GM19025 (cell line): ENCODE results near the gene SURF4.
"Not testable (repeated sequence)": the region's sequence is repeated elsewhere in the genome, so short reads cannot be mapped to it uniquely, and the experiment has no call there.

Experiments
- ATAC-seq: cut with Tn5 transposase; IDR thresholded peaks from one replicate; pipeline ENCODE4 v1.9.1; 2021; ENCODE audit warnings: mild to moderate bottlenecking, low read depth, moderate library complexity; ENCODE audit not compliant: unreplicated experiment

The SURF4 gene

GRCh38 chr9:133340256-133340655 lies 35.6 kb downstream of the SURF4 start:
- no peak for ATAC-seq

- no peak for ATAC-seq
These were observed 36.2 kb downstream of the SURF4 start for GRCh38 chr9:133339641-133340040.

- peak; percentile 91 for ATAC-seq
These were observed 39.7 kb downstream of the SURF4 start, which contains the start of gene SURF6 for GRCh38 chr9:133335924-133336811. Gene SURF6 (minus strand): TSS chr9:133336188. CDS start chr9:133336132, 56 bp downstream.

DNA sequence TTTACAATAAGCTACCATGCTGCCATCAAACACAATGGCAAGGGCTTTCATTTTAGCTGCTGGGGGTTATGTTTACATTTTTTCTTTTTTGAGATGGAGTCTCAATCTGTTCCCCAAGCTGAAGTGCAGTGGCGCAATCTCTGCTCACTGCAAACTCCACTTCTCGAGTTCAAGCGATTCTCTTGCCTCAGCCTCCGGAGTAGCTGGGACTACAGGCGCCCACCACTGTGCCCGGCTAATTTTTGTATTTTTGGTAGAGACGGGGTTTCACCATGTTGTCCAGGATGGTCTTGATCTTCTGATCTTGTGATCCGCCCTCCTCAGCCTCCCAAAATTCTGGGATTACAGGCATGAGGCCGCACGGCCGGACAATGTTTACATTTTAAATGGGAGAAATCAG lies 41.0 kb downstream of the SURF4 start:
- ATAC-seq = not testable (repeated sequence)

DNA sequence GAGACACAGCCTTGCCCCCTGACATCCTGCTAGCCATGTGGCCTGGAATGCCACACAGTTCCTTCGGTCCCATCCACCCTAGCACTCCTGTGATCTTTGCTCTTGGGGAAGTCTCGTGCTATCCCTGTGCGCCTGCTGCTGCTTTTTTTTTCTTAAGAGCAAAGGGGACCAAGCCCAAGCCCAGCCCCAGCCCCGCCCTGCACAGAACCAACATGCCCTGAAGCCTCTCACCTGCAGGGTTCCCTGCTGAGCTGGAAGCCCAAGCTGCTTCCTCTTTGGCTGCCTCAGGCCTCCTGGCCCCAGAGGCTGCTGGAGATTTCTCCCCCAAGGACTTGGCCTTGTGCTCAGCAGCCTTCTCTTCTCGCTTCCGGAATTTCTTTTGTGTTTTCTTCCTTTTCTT lies 41.7 kb downstream of the SURF4 start:
- no peak for ATAC-seq

DNA sequence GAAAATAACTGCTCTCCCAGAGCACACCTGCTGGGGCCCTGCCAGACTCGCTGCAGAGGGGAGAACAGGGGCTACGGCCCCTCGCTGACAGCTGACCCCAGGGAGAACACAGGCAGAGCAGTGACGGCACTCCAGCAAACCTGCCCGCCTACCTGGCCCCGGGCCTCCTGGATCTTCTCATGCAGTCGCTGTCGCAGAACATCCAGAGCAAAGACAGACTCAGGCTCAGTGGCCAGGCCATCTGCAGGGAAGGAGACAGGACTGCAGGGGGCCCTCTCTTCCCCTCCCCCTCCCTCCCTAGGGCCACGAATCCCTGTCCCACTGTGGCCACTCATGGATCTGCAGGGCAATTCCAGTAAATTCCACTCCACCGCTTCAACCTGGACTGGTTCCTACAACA lies 42.3 kb downstream of the SURF4 start:
- ATAC-seq = no peak

DNA sequence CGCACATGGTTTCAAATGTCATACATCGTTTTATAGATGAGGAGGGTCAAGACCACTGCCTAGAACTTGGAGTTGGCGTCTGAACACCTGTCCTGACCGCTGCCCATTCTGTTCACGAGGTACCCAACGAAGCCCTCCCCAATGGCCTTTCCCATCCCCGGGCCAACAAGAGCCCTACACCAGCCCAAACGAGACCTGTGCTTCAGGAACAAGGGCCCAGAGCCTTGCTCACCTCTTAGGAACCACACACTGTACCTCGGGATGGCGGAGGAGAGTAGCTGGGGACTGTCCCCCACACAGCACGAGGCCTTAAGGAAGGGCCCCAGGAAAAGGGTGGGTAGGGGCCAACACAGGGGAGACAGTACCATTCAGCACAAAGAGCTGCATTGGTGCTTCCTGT lies 42.8 kb downstream of the SURF4 start:
- ATAC-seq = no peak

DNA sequence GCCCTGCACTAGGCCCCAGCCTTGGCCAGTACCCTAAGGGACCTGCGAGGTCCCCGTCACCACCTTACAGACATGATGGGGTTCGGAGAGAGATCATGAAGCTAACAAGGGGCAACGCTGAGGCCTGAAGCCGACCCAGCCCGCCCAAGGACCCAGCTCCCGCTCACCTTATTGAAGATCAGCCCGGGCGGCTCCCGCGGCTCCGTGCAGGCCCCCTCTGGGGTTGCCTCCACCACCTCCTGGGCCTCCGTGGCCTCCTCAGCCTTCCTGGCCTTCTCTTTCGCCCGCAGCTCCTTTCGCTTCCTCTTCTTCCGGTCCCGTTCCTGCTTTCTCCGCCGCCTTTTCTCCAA lies 43.5 kb downstream of the SURF4 start:
- no peak for ATAC-seq

GRCh38 chr9:133331641-133332380 lies 44.0 kb downstream of the SURF4 start:
- ATAC-seq = no peak

DNA sequence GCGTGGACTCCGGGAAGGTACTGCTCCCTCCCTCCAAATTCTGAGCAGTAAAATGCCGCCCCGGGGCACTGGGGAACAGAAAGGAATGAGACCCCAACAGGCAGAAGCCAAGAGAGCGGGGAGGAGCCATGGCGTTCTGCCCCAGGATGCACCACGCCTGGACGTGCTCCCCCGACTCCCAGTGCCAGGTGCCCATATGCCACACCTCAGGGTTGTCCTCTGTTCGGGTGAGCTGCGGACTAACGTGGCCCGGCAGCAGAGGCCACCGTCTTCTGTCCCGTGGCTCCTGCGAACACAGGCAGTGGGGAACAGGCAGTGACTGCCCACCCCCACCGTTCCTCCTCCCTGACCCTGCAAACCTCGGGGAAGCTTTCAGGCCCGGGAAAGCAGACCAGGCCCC lies 44.6 kb downstream of the SURF4 start:
- ATAC-seq = no peak

- not testable (repeated sequence) for ATAC-seq
These were observed 46.3 kb downstream of the SURF4 start for GRCh38 chr9:133329306-133330156.

DNA sequence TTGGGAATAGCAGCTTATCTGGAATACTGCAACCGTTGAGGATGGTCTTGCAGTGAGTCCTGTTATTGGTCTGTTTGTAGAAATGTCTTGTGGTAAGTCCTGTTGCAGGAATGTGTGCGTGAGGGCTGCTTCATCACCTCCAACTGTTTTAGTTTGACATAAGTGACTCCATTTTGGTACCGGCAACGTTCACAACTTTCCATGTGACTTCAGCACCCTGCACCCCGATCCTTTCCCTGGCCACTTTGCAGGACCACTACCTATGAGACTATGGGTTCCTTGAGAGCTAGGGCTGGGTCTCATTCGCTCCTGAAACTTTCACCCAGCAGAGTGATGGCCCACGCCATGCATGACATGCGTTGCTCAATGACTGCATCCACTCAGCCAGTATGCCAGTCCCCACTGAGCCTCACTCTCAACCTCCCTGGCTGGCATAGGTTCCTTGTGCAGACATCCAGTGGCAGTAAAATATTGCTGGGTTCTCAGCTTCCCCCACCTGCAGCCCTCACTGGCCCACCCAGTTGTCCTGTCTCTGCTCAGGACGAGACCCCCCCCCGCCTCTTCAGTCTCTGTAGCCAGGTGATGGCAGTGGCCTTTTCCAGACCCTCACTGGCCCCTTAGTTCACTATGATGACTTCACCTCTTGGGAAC lies 47.9 kb downstream of the SURF4 start:
- ATAC-seq = no peak

- ATAC-seq = not testable (repeated sequence)
These were observed 48.8 kb downstream of the SURF4 start for GRCh38 chr9:133327021-133327420.

GRCh38 chr9:133323991-133324703 lies 51.7 kb downstream of the SURF4 start:
- no peak for ATAC-seq

- ATAC-seq = no peak
These were observed 52.6 kb downstream of the SURF4 start for GRCh38 chr9:133323211-133323610.

GRCh38 chr9:133322701-133323100 lies 53.2 kb downstream of the SURF4 start:
- ATAC-seq = no peak

DNA sequence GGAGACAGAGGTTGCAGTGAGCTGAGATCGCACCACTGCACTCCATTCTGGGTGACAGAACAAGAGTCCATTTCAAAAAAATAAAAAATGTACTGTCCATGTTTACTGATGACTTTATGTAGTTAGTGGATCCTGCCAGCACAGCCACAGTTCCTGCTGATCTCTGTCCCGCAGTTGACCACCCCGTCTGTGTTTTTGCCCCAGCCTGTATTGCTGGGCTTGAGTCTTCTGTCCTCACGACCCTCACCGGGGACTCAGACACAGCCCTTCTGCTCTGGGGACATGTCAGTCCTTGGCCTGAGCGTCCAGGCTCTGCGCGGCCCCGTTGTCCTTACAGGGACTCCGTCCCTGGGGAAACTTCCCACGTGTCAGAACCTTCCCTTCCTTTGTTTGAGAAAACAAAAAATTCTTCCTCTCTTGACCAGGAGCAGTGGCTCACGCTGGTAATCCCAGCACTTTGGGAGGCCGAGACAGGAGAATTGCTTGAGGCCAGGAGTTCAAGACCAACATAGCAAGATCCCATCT lies 54.4 kb downstream of the SURF4 start:
- ATAC-seq = no peak

DNA sequence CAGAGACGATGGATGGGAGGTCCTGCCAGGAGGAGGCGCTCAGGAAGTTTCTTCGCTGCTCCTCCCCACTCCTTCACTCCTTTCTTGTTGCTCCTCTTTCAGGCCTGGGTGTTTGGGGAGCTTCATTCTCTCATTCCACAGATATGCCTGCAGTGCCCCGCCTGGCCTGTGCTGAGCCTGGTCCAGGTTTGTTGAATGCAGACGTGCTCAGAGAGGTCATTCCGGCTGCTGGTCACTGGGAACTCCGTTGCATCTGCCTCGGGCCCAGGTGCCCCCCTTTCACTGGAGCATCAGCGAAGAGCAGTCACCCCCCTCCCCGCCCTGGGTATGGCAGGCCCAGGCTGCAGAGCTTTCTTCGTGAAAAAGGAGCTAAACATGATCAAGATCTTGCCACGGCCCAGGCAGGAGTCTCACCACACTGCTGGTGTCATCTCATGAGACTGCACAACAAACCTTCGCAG lies 55.4 kb downstream of the SURF4 start:
- no peak for ATAC-seq

- ATAC-seq = not testable (repeated sequence)
These were observed 58.3 kb downstream of the SURF4 start for GRCh38 chr9:133317551-133317950.
